ENCODE data around the gene SPACA4. TPM values are rescaled to one million over a fixed set of nuclear protein-coding genes. Genes with fewer than 3 reads are reported as not detected.

Gene SPACA4
- total RNA-seq, 1 donor from 2014 or later: not detected

GRCh38 chr19:48646001-48646721, 39.6 kb downstream of the SPACA4 start, which contains the start of gene CA11:
CA11 (minus strand) TSS chr19:48646187; CDS start chr19:48645632, 555 bp downstream.
- intact Hi-C loops (cut with micrococcal nuclease): loop anchor here (1.0 to 5.0 kb wide), 10 partner anchors 8 to 806 kb away; partner anchors contain the start of genes ALDH16A1 and PIH1D1

- intact Hi-C loops (cut with micrococcal nuclease): loop anchor here (1.0 to 5.0 kb wide), 10 partner anchors 8 to 806 kb away; partner anchors contain the start of genes ALDH16A1 and PIH1D1
These were observed 40.2 kb downstream of the SPACA4 start for GRCh38 chr19:48646722-48647216.

GRCh38 chr19:48648134-48648533, 41.6 kb downstream of the SPACA4 start:
- intact Hi-C loops (cut with micrococcal nuclease): loop anchor here (5.0 kb wide), 2 partner anchors 324 to 804 kb away; partner anchors contain the start of genes ALDH16A1 and PIH1D1

- intact Hi-C loops (cut with micrococcal nuclease): no loop called here
These were observed 44.6 kb downstream of the SPACA4 start for GRCh38 chr19:48650974-48651682.

- intact Hi-C loops (cut with micrococcal nuclease): no loop called here
These were observed 45.1 kb downstream of the SPACA4 start for GRCh38 chr19:48651683-48652048.

- intact Hi-C loops (cut with micrococcal nuclease): no loop called here
These were observed 47.9 kb downstream of the SPACA4 start for GRCh38 chr19:48654299-48655059.

GRCh38 chr19:48656840-48657474, 50.4 kb downstream of the SPACA4 start:
- intact Hi-C loops (cut with micrococcal nuclease): no loop called here

Other genes with a start within 250 kb of the SPACA4 start
- gene TMEM143, start 242.8 kb upstream of the SPACA4 start, total RNA-seq: 13.6 and 14.7 TPM in 2 replicates
- gene SYNGR4, start 242.4 kb upstream of the SPACA4 start, total RNA-seq: not detected in 2 replicates
- gene KDELR1, start 215.2 kb upstream of the SPACA4 start, total RNA-seq: 72.6 and 74.0 TPM in 2 replicates
- 0.25 and 0.32 TPM in 2 replicates for gene GRIN2D, start 213.1 kb upstream of the SPACA4 start, total RNA-seq
- 45.8 and 52.1 TPM in 2 replicates for gene GRWD1, start 160.8 kb upstream of the SPACA4 start, total RNA-seq
- gene KCNJ14, start 151.2 kb upstream of the SPACA4 start, total RNA-seq: 1.5 and 1.8 TPM in 2 replicates
- gene CYTH2, start 137.4 kb upstream of the SPACA4 start, total RNA-seq: 48.1 and 49.0 TPM in 2 replicates
- gene LMTK3, start 94.9 kb upstream of the SPACA4 start, total RNA-seq: 4.5 and 5.0 TPM in 2 replicates
- gene SULT2B1, start 54.6 kb upstream of the SPACA4 start, total RNA-seq: 0.29 and 0.32 TPM in 2 replicates
- 2.8 and 3.1 TPM in 2 replicates for gene FAM83E, start 8.3 kb downstream of the SPACA4 start, total RNA-seq
- gene RPL18, start 12.4 kb downstream of the SPACA4 start, total RNA-seq: 1,358 and 1,391 TPM in 2 replicates
- 32.7 and 41.5 TPM in 2 replicates for gene SPHK2, start 12.8 kb downstream of the SPACA4 start, total RNA-seq
- gene DBP, start 30.6 kb downstream of the SPACA4 start, total RNA-seq: 6.4 and 8.0 TPM in 2 replicates
- gene CA11, start 39.4 kb downstream of the SPACA4 start, total RNA-seq: 6.6 and 8.8 TPM in 2 replicates
- 0.51 and 0.81 TPM in 2 replicates for gene NTN5, start 66.3 kb downstream of the SPACA4 start, total RNA-seq
- not detected in 2 replicates for gene FUT2, start 89.2 kb downstream of the SPACA4 start, total RNA-seq
- gene MAMSTR, start 113.0 kb downstream of the SPACA4 start, total RNA-seq: 1.4 and 1.6 TPM in 2 replicates
- 0.10 and 0.15 TPM in 2 replicates for gene RASIP1, start 133.9 kb downstream of the SPACA4 start, total RNA-seq
- gene IZUMO1, start 140.2 kb downstream of the SPACA4 start, total RNA-seq: not detected in 2 replicates
- 0.29 and 0.54 TPM in 2 replicates for gene FUT1, start 145.9 kb downstream of the SPACA4 start, total RNA-seq
- not detected in 2 replicates for gene FGF21, start 148.8 kb downstream of the SPACA4 start, total RNA-seq
- gene BCAT2, start 204.3 kb downstream of the SPACA4 start, total RNA-seq: 55.1 and 56.3 TPM in 2 replicates
- 1.3 TPM in 2 replicates for gene HSD17B14, start 229.7 kb downstream of the SPACA4 start, total RNA-seq

Measured in T-helper 1 cell treated with Interleukin-12 subunit alpha and Interleukin-12 subunit beta and Interleukin-4 antibody, amounts not matched to agents 30 ng/mL and 1 ng/mL, for 36 hours (primary cell).